Eye (tissue), 1 donor: Measurements from ENCODE around the gene ITPR2.
"Not testable (repeated sequence)": the region's sequence is repeated elsewhere in the genome, so short reads cannot be mapped to it uniquely, and the experiment has no call there.

Source experiments
- DNase-seq: peaks from one replicate; pipeline ENCODE4 v3.0.0-alpha.2; 2015

The ITPR2 gene

DNA sequence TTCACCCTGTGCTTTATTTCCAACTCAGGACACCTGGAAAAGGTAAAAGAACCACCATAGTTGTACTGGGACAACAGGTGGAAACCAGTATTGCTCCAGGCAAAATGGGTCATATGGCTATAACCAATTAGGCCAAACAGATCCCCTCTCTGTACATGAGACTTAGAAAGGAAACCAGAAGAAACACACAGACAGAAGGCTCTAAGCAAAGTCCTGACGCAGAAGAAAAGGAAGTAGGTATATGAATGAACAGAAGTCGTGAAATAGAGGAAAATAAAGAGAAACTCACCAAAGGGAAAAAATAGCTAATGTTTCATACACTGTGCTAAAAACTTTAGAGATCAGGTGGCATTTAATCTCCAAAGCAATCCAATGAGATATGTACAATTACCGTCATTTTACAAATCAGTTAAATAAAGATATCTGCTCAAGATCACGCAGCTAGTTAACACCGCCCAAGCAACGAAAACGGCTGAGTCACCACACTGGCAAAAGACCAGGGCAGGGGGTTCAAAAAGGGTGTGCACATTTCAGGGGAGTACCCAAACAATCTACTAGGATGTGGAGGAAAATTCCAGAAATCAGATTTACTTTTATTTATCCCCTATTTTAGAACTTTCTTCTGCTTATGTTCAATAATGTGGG lies 82.3 kb downstream of the ITPR2 start:
- no peak for DNase-seq

DNA sequence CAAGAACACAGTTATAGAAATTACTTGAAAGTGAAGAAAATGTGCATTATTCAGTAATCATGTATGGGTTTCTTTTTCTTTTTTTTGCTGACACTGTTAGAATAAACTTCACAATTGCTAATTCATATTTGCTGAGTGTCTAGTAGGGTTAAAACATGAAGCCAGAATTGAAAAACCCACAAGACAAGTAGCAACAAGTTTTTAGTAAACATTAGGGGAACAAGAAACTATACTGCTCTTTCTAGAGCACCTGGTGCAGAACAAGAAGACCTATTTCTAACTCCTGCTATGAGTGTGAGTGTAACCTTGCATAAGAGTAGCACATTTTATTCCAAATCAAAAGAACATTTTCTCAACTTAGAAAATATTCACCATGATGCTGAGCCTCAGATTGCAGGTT lies 83.2 kb downstream of the ITPR2 start:
- DNase-seq = no peak

DNA sequence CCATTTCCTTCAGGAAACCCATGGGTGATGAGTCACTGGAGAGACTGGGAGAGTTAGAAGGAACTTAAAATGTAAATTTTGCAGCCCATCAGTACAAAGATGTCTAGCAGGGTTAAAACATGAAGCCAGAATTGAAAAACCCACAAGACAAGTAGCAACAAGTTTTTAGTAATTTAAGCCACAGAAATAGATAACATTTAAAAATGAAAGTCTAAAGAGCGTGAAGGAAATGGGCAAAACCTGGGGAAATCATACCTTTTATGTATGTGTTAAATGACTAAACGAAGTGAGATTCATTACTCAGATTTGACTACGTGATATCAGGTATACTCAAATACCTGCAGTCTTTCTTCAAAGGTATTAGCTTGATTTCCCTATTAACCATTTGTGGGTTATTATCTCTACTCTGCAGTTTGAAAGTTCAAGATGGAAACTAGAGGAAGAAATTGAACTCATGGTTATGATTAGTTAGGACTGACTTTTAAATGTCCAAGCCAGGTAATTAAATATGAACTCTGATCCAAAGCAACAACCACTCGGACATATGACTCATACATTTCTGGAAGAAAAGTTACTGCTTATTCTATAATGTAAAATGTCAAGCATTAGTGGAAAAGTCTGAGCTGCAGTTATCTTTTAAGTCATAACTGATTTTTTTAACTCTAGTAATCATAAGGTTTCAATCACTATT lies 84.1 kb downstream of the ITPR2 start:
- no peak for DNase-seq

DNA sequence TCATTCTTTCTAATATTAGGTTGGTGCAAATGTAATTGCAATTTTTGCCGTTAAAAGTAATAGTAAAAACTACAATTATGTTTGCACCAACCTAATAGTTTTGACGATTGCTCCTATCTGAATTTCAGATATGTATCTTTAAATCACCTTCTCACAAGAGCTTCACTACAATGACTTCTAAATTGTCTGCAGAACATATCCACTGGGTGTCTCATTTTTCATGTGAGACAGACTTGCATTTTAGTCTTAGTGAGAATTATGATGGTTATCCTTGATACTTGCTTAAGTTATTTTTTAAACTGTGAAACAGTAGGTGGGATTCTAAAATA lies 84.6 kb downstream of the ITPR2 start:
- DNase-seq = no peak

DNA sequence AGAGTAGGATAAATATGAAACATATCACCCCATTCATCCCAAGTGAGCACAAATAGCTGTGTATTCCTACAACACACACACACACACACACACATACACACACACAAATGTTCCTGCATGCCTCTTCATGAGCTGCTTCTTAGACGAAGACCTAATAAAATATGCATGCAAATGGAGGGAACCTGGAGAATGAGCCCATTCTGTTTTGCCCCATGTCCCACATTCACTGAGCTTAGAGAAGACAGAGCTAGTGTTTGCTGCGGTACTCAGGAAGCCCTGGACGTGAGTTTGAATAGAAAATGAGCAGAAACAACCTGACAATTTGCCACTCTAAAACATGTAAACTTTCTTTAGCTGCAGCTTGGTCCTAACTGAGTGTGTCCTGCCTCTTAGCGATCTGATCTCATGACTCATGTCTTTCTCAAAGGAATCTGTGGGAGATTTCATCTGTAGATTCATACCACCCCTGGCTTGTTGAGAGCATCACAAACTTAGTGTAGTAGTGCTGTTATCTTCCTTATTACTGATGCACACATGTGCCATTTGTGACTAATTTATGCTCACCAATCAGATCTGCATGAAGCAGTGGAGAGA lies 86.8 kb downstream of the ITPR2 start:
- DNase-seq = no peak

DNA sequence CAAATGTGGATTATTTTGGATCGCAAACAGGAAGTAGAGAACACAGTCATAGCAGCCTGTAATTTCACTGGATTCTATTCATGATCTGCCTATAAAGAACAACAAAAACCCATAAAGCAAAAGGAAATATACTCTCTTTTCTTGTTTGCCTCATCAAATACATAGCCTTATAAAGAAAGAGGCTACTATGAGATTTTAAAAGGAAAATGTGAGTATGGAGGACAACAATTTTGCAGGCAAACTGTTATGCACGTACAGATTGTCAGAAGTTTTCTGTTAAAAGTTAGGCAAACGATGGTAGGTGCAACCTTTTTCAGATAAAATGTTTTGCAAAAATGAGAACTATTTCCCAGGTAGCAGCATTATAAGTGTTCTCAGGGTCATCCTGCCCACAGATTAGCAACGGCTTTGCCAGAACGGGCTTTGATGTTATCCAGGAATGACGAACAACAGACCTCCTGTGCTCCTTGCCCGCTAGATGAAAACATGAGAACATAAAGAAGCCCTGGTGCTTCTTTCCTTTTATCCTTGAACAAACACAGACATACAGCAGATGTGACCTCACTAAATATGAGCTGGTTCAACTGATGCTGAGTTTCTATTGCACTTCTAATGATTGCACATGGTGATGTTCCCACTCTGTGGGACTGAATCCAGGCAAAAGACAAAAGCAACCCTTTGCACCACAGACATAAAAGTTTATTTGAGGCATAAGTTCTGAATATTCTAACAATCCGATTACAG lies 88.1 kb downstream of the ITPR2 start:
- DNase-seq = peak; percentile 44

DNA sequence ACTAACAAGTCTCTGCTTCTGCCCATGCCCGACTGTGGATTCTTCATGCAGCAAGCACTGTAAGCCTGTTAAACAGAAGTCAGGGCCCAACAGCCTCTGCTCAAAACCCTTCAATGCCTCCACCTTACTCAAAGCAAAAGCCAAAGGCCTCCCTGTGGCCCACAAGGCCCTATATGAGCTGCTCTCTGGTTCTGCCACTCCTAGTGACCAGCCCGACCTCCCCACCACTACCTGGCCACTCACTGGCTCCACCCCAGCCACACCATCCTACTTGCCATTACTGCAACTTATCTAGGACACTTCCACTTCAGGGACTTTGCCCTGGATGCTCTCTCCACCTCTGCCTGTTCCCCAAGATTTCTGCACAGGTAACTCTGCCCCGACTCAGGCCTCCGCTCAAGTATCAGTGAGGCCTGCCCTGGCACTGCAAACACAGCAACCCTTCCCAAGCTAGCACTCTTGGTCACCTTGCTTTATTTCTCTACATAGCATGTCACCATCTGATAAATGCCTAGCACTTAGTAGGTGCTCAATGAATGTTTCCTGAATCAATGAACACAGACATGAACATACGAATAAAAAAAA lies 88.9 kb downstream of the ITPR2 start:
- DNase-seq = no peak

DNA sequence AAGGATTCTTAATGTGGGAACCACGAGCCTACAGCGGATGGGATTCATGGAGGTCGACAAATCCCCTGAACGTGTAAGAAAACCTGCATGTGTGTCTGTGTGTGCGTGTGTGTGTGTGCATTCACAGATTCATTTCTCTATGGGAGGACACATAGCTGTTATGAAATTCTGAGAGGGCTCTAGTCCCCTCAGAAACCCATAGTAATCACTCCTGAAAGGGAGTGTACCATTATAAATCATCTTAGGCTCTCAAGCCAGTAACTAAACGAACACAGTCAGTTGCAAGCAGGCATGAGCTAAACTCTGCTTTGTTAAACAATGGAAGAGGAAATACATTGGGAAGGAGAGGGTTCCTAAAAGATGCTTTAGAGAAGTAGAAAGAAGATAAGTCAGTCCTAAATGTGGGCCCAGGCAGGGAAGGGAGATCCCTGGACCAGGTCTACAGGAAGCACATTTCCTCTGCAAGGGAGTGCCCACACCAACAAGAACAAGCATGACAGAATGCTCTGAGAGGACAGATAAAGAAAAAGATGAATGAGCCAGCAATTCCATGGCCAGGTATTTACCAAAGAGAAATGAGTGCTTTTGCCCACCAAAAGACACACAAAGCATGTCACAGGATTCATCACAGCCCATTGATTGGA lies 91.3 kb downstream of the ITPR2 start:
- no peak for DNase-seq

DNA sequence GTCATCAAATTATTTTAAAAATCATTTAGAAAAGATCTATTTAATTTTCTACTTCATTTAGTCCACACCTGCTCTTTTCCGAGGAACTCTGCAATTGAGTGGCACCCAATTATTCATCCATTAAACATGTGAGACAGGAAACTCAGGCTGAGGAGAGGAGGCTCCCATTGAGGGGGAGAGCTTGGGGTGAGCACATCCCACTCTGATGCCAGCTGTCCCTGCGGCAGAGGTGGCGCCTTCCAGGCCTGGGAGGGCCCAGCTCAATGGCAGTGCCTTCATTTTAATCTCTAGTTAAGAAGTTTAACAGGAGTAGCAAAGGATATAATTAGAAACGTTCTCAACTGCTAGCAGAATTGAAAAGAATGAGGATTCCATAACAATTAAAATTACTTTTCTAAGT lies 92.0 kb downstream of the ITPR2 start:
- peak; percentile 22 for DNase-seq

DNA sequence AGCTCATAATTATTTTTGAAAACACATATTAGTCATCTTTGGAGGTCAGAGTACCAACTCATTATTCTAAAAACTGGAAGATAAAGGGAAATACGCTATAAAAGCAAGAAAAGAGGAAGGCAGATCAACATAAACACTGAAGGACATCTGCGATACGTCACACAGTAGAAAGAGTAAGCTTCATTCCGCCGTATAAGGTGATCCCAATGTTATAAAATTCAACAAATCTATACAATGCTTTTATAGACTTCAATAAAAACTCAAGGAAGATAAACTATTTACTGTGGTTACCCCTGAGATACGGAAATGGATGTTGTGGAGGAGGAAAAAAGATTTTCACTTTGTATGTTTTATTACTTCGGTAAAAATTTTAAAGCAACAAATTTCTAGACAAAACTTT lies 92.6 kb downstream of the ITPR2 start:
- no peak for DNase-seq

DNA sequence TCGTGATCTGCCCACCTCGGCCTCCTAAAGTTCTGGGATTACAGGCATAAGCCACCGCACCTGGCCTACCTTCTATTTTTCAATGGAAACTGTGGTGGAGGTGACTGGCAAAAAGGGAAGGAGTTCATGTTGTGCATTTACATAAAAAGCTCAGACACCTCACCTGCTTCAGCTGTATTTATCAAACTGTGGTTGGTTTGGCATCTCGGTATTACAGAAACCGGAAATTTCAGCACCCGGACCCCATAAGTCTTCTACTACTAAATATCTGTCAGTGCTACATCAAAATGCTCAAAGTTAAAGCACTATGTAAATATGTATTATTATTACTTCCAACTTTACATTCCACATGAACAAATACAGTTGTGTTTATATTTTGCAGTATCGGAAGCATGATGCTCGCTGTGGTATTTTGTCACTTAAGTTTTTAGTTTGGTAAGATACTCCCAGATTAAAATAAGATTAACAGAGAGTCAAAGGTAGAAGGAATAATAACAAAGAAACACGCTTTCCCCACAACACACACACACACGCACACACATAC lies 95.4 kb downstream of the ITPR2 start:
- DNase-seq = no peak

DNA sequence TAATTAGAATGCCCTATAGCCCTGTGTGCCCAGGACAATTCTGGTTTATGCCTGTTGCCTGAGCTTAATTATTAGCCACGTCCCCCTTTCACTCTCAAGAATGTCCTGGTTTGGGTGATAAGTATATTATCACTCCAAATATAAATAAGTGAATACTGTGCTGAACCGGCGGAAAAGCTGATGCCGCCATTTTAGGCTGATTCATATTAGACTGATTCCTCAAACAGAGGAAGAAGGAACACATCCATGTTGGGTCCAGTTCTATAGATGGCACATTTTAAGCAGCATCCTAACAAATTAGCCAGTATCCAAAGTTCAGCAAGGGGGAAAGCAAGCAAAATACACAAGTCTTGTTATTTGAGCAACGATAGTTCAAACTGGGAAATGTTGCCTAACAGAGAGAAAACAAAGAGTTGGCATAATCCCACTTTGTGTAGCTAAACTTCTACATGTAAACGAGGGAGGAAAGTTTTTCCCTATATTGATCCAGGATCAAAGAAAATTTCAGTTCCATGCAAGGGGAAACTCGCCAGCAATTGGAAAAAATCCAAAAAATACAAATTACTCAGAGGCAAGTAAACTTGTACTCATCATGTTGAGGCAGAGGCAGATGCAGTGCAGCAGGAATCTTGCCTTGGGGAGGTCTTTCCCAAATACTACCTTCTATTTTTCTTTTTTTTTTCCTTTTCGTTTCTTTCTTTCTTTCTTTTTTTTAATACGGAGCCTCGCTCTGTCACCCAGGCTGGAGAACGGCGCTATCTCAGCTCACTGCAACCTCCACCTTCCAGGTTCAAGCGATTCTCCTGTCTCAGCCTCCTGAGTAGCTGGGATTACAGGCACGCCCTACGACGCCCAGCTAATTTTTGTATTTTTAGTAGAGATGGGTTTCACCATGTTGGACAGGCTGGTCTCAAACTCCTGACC lies 96.2 kb downstream of the ITPR2 start:
- DNase-seq = no peak

DNA sequence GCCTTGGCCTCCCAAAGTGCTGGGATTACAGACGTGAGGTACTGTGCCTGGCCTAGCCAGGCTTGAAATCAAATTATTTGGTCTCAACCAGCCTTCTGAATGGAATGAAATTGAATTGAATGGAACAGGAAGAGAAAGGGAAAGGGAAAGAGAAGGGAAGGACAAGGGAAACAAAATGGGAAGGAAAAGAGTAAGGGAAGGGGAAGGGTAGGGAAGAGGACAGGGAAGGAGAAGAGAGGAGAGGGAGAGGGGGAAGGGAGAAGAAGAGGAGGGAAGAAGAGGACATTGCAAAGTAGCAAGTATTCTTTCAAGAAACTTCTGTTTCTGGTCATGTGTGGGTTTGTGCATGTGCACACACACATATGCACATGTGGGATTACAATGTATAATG lies 97.8 kb downstream of the ITPR2 start:
- DNase-seq = no peak

DNA sequence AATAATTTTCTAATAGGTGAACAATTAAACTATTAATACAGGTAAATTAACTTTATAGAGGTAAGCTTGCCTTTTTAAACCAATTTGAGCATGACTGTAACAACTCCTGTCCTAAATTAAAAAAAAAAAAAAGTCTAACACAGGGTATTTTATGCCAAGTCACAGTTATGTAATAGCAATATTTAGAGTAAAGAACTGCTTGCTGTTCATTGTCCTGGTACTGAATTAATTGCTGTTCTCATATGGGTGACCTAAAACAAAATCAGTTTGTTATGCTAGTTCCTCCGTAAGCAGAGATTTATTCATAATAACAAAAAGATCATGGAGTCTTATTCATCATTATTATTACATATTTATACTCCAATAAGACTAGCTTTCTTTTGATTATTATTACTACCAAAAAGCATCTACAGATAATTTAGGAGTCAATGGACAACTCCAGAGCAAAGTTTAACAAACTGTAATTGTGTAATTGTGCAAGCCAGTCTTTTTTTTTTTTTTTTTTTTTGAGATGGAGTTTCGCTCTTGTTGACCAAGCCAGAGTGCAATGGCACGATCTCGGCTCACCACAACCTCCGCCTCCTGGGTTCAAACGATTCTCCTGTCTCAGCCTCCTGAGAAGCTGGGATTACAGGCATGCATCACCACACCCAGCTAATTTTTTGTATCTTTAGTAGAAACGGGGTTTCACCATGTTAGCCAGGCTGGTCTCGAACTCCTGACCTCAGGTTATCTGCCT lies 98.3 kb downstream of the ITPR2 start:
- no peak for DNase-seq

DNA sequence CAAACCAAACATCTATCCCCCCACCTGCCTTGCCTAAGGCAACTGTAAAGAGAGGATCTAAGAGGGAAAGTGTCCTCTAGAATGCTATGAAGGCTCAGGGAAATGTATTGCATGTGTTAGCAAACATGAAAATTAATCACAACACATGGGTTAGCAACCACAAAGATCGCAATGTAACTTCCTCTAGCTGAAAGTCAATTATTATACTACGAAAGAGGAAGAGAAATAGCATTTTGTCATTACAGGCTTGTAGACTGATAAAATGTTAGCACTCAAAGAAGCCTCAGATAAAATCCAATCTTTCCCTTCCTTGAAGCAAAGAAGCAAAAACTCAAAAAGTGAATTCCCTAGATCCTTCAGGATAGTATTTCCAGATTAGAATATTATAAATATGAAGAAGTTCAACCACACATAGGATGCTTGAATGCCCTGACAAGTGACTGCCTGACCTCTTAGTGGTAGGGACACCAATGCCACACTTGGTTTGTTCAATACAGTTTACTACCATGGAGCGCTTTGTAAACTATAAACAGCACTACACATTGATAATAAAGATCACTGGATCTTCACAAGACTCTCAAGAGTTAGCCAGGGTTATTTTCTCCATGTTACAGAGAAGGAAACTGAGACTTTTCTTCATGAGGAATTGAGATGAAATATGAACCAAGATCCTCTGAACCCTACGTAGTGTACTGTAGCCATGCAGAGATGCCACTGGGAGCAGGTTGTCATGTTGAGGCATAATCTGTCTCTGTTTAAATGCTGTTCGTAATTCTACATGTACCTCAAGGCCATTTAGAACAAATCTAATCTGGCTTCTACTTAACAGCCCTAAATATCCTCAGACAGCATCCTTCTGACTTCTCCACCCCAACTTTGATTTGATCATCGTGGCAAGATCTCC lies 100.7 kb downstream of the ITPR2 start:
- DNase-seq = no peak

DNA sequence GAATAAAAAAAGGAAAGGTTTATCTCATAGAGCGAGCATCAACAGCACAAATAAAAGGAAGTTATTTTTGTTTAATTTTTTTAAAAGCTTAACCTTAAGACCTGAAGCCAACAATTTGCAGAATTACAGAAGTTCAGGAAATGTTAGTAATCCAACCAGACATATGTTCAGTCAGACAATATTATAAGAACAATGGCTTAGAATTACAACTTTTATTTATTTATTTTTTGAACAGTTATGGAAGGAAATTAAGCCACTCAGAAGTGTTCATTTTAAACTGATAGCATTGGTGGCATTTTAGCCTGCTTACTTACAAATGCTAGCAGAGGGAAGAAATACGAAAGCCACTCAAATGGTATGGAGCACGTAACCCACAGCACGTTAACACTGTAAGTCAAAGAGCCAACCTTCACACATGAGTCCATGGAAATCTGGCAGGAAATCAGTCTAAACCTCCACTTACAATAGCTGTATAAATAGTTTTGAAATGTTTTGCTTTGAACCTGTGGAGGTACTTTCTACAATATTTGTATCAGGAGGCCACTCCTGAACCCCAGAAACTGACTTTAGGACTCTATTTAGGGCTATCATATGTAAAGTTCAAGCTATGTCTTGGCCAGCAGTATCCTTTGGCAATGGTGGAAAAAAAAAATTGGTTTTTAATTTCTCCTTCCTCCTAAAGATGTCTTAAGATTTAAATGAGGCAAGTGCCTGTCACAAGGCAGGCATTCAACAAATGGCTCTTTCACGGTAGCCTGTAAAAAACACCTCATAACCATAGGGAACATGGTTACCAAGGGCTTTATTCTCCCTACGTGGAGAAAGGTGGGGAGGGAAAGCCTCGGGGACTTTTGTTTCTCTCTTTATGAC lies 102.3 kb downstream of the ITPR2 start:
- no peak for DNase-seq

DNA sequence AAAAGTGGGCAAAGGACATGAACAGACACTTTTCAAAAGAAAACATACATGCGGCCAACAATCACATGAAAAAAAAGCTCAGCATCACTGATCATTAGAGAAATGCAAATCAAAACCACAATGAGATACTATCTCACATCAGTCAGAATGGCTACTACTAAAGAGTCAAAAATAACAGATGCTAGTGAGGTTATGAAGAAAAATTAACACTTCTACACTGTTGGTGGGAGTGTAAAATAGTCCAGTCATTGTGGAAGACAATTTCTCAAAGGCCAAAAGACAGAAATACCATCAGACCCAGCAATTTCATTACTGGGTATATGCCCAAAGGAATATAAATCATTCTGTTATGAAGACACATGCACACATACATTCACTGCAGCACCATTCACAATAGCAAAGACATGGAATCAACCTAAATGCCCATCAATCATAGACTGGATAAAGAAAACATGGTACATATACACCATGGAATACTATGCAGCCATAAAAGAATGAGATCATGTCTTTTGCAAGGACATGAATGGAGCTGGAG lies 103.8 kb downstream of the ITPR2 start:
- not testable (repeated sequence) for DNase-seq
